GM12801 (cell line): ENCODE data around the gene GET4.

Source experiments
- TF ChIP-seq, protein P1 (sequence below): IDR thresholded peaks from one replicate; pipeline ENCODE4 v1.5.1; 2011; ENCODE audit warnings: control low read depth; ENCODE audit not compliant: insufficient read length; ENCODE audit errors: extremely low read depth

The GET4 gene

DNA sequence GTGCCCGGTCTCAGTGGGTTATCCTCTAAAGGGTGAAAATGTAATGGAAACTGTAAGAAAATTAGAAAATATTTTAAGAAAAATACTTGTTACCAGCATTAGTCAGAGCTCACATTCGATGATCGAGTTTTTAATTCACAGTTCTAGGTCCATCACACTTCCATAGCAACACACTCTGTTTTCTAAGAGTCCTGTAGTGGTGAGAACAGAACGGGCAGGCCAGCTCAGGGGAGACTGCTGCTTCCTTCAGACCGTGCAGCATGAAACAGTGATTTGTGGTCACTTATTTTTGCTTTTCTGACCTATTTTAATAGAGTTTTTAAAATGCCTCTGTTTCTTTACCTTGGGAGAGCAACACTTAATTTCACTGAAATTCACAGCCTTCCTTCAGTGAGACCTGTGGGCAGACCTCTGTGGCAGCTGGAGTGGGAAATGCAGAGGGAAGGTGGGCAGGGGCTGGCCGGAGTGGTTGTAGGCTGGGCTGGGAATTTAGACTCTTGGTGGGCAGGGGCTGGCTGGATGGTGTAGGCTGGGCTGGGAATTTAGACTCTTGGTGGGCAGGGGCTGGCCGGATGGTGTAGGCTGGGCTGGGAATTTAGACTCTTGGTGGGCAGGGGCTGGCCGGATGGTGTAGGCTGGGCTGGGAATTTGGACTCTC, 42.6 kb upstream of the GET4 start:
- TF ChIP-seq, protein P1, sequence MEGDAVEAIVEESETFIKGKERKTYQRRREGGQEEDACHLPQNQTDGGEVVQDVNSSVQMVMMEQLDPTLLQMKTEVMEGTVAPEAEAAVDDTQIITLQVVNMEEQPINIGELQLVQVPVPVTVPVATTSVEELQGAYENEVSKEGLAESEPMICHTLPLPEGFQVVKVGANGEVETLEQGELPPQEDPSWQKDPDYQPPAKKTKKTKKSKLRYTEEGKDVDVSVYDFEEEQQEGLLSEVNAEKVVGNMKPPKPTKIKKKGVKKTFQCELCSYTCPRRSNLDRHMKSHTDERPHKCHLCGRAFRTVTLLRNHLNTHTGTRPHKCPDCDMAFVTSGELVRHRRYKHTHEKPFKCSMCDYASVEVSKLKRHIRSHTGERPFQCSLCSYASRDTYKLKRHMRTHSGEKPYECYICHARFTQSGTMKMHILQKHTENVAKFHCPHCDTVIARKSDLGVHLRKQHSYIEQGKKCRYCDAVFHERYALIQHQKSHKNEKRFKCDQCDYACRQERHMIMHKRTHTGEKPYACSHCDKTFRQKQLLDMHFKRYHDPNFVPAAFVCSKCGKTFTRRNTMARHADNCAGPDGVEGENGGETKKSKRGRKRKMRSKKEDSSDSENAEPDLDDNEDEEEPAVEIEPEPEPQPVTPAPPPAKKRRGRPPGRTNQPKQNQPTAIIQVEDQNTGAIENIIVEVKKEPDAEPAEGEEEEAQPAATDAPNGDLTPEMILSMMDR: no peak

DNA sequence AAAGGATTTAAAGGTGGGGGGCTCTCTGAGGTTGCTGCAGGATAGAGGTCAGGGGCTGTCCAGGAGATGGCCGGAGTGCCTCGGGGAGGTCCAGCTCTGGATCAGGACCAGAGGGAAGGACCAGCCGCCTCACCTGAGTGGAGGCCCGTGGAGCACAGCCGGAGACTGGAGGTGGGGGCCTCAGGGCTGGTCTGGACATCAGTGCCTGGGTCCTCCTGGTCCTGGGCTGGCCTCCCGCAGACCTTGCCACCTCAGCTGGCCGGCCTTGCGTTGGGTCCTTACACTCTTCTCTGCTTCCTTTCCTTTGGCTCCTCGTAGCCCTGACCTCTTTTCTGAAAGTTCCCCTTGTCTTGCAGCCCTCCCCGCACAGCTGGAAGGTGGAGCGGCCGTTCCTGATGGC, 42.1 kb upstream of the GET4 start:
- TF ChIP-seq, protein P1: no peak

DNA sequence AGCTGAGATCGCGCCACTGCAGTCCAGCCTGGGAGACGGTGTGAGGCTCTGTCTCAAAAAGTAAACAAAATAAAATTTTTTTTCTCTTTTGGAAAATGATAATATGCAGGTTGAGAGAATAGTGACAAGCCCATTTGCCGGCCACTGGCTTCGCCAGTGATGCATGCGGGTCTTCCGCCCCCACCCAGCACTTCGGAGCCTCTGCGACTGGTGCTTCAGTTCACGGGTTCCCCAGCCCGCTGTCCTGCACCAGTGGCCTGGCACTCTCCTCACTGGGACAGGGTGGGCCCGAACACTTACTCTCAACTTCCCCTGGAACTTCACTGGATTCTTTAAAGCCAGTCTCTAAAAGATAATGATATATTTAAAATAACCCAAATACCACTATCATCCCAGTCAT, 41.3 kb upstream of the GET4 start:
- TF ChIP-seq, protein P1: no peak

DNA sequence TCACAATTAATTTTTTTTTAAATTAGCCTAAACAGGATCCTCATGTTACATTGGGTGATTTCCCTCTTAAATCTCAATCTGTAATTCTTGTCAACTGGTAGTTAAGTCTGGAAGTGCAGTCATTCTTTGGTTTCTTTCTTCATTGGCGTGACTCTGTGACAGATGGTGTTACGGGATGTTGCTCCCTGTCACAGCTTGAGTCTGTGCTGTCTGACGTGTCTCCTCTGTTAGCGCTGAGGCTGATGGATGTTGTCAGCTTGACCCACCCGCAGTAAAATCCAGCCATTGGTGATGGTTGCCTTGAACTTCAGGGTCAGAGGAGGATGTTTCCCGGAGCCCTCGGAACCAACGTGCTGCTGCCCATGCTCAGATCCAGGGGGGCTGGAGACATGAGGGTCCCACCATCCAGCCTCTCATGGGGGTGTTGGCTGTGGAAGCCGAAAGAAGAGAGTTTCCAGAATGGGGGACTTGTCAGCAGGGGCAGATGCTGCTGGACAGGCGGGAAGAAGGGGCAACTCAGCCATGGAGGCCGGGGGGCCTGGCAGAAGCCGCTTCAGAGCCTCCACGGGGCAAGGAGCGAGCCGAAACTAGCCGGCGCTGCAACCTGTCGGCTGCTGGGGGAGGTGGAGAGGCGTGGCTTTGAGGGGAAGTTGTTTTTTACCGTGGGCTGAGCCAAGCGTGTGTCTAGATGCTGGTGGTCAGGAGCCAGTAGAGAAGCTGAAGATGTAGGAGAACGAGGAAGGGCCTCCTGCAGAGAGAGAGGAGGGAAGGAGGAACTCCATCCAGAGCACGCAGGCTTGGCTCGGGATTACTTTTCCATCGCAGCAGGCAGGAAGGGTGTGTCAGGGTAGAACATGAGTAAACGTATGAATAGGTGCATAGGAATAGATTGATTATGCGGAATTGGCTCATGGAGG, 40.6 kb upstream of the GET4 start:
- TF ChIP-seq, protein P1: no peak

DNA sequence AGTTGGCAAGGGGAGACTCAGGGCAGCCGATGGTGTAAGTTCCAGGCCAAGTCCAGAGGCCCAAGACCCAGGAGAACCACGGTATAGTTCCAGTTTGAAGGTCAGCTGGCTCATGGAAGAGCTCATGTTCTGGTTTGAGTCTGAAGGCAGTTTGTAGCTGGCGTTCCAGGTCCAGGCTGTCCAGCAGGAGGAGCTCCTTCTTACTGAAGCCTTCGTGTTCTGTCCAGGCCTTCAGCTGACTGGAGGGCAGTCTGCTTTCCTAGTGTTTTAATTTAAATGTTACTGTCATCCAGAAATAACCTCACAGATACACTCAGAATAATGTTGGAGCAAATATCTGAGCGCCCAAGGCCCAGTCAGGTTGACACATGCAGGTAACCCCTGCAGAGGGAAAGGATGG, 39.9 kb upstream of the GET4 start:
- TF ChIP-seq, protein P1: no peak

DNA sequence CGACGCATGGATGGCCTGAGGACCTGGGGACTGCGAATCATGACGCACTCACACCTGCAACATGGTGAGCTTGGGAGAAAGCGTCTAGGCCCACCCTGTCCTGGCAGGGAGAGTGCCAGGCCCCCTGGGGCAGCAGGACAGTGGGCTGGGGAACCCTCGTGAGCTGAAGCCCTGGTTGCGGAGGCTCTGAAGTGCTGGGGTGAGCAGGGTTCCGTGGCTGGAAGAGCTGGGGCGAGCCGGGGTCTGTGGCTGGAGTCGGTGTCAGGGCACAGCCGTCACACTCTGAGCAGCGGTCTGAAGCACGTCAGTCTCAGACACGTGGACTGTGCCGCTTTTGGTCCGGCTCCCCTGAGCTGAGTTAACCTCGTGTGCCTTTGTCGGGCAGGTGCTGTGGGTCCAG, 39.4 kb upstream of the GET4 start:
- TF ChIP-seq, protein P1: no peak

DNA sequence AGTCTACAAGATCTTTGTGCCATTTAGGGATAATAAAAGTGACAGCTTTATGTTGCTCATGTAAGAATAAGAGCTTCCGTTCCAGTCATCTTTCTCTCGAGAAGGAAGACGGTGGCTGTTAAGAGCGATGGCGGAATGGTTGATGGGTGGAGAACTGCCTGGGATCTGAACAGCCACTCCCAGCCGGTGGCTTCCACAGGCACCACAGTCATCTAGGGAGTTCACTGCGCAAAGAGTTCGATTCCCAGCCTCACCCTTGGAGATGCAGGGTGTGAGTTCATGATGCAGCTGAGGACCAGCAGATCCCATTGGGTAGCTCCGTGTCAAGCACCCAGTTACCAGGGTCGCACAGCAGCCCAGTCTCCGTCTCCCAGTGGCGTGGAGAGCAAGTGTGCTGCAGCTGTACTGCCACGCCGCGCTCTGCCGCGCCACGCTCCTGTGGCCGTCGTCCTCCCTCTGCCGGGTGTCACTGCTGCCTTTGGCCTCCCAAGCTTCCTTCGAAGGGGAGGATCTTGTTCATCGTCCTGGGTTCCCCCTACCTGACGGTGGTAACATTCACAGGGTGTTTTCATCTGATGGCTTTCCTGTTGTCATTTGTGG, 36.3 kb upstream of the GET4 start:
- TF ChIP-seq, protein P1: no peak
